PFSK-1 (cell line): ENCODE results near the gene LDHAL6A.

Source experiments
- FOXP2 ChIP-seq: optimal IDR thresholded peaks from 2 replicates; pipeline ENCODE3; 2011; ENCODE audit warnings: borderline replicate concordance, control low read depth, inconsistent platforms; ENCODE audit not compliant: insufficient read depth; ENCODE audit errors: extremely low read length, extremely low read depth
- POLR2AphosphoS5 ChIP-seq: IDR thresholded peaks from 2 replicates; pipeline ENCODE4 v1.6.1; 2012; ENCODE audit warnings: low read depth, mild to moderate bottlenecking, control low read depth, low read length, moderate library complexity
- SIN3A ChIP-seq: IDR thresholded peaks from 2 replicates; pipeline ENCODE4 v1.6.1; 2012; ENCODE audit warnings: mild to moderate bottlenecking, low read length, moderate library complexity, borderline replicate concordance; ENCODE audit not compliant: insufficient read depth
- TAF1 ChIP-seq: IDR thresholded peaks from 2 replicates; pipeline ENCODE4 v1.6.1; 2012; ENCODE audit warnings: low read length, control low read depth, borderline replicate concordance; ENCODE audit not compliant: insufficient read depth
- TF ChIP-seq, protein P1 (sequence below), 2 experiments: IDR thresholded peaks; 2 replicates each; pipeline versions ENCODE4 v1.6.1 to v1.8.0; 2011 to 2012; ENCODE audit warnings: low read depth in 2 of 2, low read length in 2 of 2, control low read depth in 1 of 2, inconsistent platforms in 1 of 2, mild to moderate bottlenecking in 1 of 2, moderate library complexity in 1 of 2; ENCODE audit not compliant: insufficient read depth in 1 of 2

LDHAL6A gene

DNA sequence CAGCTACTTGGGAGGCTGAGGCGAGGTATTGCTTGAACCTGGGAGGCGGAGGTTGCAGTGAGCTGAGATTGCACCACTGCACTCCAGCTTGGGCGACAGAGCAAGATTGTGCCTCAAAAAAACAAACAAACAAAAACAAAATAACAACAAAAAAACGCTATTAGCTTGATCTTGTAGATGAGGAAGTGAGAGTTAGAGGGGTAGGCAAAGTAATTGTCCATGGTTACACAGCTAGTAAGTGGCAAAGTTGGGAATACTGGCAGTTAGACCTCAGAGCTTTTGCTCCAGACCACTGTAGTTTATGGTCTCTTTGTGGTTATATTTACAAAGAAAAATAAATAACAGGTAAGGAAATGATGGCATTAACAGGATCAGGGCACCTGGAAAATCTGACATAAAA, 28.4 kb upstream of the LDHAL6A start:
- TF ChIP-seq POLR2AphosphoS5: no peak
- TF ChIP-seq SIN3A: no peak
- TF ChIP-seq, protein P1, sequence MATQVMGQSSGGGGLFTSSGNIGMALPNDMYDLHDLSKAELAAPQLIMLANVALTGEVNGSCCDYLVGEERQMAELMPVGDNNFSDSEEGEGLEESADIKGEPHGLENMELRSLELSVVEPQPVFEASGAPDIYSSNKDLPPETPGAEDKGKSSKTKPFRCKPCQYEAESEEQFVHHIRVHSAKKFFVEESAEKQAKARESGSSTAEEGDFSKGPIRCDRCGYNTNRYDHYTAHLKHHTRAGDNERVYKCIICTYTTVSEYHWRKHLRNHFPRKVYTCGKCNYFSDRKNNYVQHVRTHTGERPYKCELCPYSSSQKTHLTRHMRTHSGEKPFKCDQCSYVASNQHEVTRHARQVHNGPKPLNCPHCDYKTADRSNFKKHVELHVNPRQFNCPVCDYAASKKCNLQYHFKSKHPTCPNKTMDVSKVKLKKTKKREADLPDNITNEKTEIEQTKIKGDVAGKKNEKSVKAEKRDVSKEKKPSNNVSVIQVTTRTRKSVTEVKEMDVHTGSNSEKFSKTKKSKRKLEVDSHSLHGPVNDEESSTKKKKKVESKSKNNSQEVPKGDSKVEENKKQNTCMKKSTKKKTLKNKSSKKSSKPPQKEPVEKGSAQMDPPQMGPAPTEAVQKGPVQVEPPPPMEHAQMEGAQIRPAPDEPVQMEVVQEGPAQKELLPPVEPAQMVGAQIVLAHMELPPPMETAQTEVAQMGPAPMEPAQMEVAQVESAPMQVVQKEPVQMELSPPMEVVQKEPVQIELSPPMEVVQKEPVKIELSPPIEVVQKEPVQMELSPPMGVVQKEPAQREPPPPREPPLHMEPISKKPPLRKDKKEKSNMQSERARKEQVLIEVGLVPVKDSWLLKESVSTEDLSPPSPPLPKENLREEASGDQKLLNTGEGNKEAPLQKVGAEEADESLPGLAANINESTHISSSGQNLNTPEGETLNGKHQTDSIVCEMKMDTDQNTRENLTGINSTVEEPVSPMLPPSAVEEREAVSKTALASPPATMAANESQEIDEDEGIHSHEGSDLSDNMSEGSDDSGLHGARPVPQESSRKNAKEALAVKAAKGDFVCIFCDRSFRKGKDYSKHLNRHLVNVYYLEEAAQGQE (IDR thresholded peaks at IDR 0.05; ENCODE audit: insufficient read depth in 1 of 2, low read depth in 2 of 2, low read length in 2 of 2): no peak
- no peak for TF ChIP-seq TAF1
- TF ChIP-seq FOXP2: no peak

DNA sequence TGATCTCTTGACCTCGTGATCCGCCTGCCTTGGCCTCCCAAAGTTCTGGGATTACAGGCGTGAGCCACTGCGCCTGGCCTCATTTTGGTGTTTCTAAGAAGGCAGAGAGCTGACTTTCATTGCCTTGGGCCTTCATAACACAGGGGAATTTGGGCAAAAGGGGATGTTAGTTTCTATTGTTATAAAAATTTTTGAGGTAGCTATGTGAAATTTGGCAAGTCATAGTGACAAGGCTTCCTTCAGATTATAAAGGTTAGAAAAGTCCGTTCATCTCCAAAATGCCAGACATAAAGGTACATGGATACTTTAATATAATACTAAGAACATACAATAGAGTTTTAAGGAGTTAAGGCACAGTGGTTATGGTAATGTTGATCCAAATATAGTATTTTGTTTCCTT, 26.3 kb upstream of the LDHAL6A start:
- TF ChIP-seq, protein P1 (IDR thresholded peaks at IDR 0.05; ENCODE audit: insufficient read depth in 1 of 2, low read depth in 2 of 2, low read length in 2 of 2): no peak
- TF ChIP-seq POLR2AphosphoS5 (no peak), SIN3A (no peak), TAF1 (no peak), FOXP2 (no peak)

DNA sequence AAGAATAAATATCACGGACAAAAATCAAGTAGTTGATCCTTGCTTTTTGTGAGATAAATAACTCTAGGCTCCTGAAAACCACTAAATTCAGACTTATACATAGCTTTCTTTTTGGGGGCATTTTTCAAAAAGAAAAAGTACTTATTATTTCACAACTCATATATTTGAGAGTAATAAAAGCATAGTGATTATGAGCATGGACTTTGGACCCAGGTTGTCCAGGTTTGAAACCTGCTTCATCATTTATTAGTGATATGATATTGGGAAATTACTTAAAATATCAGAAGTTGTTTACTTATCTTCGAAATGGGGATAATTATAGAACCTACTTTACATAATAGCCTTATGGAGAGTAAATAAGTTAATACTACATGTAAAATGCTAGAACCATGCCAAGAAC, 17.0 kb upstream of the LDHAL6A start:
- TF ChIP-seq FOXP2: no peak
- no peak for TF ChIP-seq SIN3A
- TF ChIP-seq TAF1: no peak
- TF ChIP-seq, protein P1 (IDR thresholded peaks at IDR 0.05; ENCODE audit: insufficient read depth in 1 of 2, low read depth in 2 of 2, low read length in 2 of 2): no peak
- TF ChIP-seq POLR2AphosphoS5: no peak

DNA sequence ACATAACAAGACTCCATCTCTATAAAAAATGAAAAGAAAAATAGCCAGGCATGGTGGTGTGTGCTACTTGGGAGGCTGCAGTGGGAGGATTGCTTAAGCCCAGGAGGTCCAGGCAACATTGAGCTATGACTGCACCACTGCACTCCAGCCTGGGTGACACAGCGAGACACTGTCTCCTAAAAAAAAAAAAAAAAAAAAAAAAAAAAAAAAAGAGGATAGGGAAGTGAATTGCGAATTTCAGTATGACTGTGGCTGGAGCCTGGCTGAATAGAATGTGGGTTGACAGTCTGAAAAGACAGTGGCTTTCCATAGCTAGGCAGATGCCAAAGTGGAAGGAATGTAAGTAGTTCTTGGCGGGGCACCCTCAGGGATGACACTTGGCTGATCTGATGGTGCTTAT, 6.4 kb upstream of the LDHAL6A start:
- TF ChIP-seq SIN3A (no peak), POLR2AphosphoS5 (no peak), FOXP2 (no peak), TAF1 (no peak)
- TF ChIP-seq, protein P1 (IDR thresholded peaks at IDR 0.05; ENCODE audit: insufficient read depth in 1 of 2, low read depth in 2 of 2, low read length in 2 of 2): no peak

DNA sequence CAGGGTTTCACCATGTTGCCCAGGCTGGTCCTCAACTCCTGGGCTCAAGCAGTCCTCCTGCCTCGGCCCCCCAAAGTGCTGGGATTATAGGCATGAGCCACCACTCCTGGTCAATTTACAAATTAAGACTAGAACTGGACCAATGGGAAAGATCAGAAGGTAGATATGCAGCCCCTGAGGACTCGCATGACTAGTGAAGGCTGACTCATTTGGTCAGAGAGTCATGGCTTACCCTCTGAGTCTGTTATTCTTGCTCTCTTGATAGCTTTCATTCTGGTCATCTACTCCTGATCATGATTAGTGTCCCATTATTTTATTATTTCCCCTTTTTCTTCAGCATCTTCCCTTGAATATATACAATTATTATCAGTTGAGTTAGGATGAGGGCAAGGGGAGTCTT, 2.7 kb upstream of the LDHAL6A start:
- TF ChIP-seq FOXP2: no peak
- TF ChIP-seq TAF1: no peak
- no peak for TF ChIP-seq SIN3A
- TF ChIP-seq POLR2AphosphoS5: no peak
- TF ChIP-seq, protein P1 (IDR thresholded peaks at IDR 0.05; ENCODE audit: insufficient read depth in 1 of 2, low read depth in 2 of 2, low read length in 2 of 2): no peak
